Caco-2 (cell line): ENCODE measurements around the gene DNAAF5. TPM values are rescaled to one million over a fixed set of nuclear protein-coding genes. Genes with fewer than 3 reads are reported as not detected.
A peak's percentile ranks its signal among the peaks of the same experiment; 100 is the strongest.

Source experiments
- BruUV-seq: library from RNA; stranded (reverse); fragments of 400-500 nt; replicated peaks from 2 replicates; lab custom pipeline; 2021; lab: Mats Ljungman, UMichigan
- CTCF ChIA-PET: fragments of 300-600 bp; sonication (Branson Sonifier 250); formaldehyde crosslinking; loops from one replicate; lab custom pipeline; 2022; ENCODE audit warnings: antibody characterized with exemption; lab: Charles Lee
- POLR2A ChIA-PET: fragments of 300-600 bp; sonication (Branson Sonifier 250); formaldehyde crosslinking; loops from one replicate; lab custom pipeline; 2022; ENCODE audit warnings: antibody characterized with exemption; lab: Charles Lee
- DNase-seq, 2 experiments: peaks; one replicate each; pipeline versions ENCODE4 v3.0.0 to v3.0.0-alpha.2; 2020 to 2022
- H3K27me3 ChIP-seq: replicated peaks from 2 replicates; pipeline ENCODE4 v1.6.0; 2011; ENCODE audit warnings: low read length; ENCODE audit not compliant: control insufficient read depth, insufficient read depth
- H3K36me3 ChIP-seq: 2 replicates; pipeline ENCODE4 v1.5.1; 2011; ENCODE audit warnings: low read length; ENCODE audit not compliant: control insufficient read depth, insufficient read depth
- H3K4me1 ChIP-seq: fragments of 250-450 bp; sonication (Bioruptor Pico); 2 replicates; pipeline ENCODE4 v1.5.1; 2020; ENCODE audit warnings: mild to moderate bottlenecking
- H3K4me3 ChIP-seq: 2 replicates; pipeline ENCODE4 v1.5.1; 2011; ENCODE audit warnings: low read depth, mild to moderate bottlenecking, control low read depth, low read length
- H3K9me3 ChIP-seq: fragments of 250-450 bp; sonication (Bioruptor Pico); 2 replicates; pipeline ENCODE4 v1.5.1; 2020; ENCODE audit warnings: mild to moderate bottlenecking, moderate library complexity
- H3K27ac Mint-ChIP-seq: one replicate; pipeline ENCODE4 v1.8.0; 2022; ENCODE audit warnings: mixed read lengths; ENCODE audit not compliant: unreplicated experiment
- H3K27me3 Mint-ChIP-seq: one replicate; pipeline ENCODE4 v1.8.0; 2022; ENCODE audit warnings: mixed read lengths; ENCODE audit not compliant: insufficient read depth, unreplicated experiment
- H3K36me3 Mint-ChIP-seq: one replicate; pipeline ENCODE4 v1.8.0; 2022; ENCODE audit warnings: mild to moderate bottlenecking, mixed read lengths; ENCODE audit not compliant: insufficient read depth, unreplicated experiment
- H3K4me1 Mint-ChIP-seq: one replicate; pipeline ENCODE4 v1.8.0; 2022; ENCODE audit warnings: low read depth, mixed read lengths; ENCODE audit not compliant: unreplicated experiment
- H3K4me3 Mint-ChIP-seq: one replicate; pipeline ENCODE4 v1.8.0; 2022; ENCODE audit warnings: mild to moderate bottlenecking, moderate library complexity, mixed read lengths; ENCODE audit not compliant: unreplicated experiment
- H3K9me3 Mint-ChIP-seq: one replicate; pipeline ENCODE4 v1.8.0; 2022; ENCODE audit warnings: mixed read lengths; ENCODE audit not compliant: unreplicated experiment
- intact Hi-C: fragments of 100-400 bp; cut with micrococcal nuclease; formaldehyde crosslinking; loops from one replicate; pipeline ENCODE4 v1.10.0; 2022; ENCODE audit not compliant: unreplicated experiment
- total RNA-seq: library from RNA; stranded (reverse); gene quantifications from 2 replicates; pipeline ENCODE4 v1.2.3, GENCODE V29; 2022
- TF ChIP-seq, protein P1 (sequence below), 2 experiments: fragments of 200-600 bp in 1 of 2; IDR thresholded peaks; 1 replicate in 1 of 2; 2 replicates in 1 of 2; pipeline versions ENCODE4 v1.5.1 to v1.8.0; 2011 to 2022; ENCODE audit warnings: antibody characterized with exemption in 1 of 2, control low read depth in 1 of 2, inconsistent platforms in 1 of 2, low read depth in 1 of 2, low read length in 1 of 2, mild to moderate bottlenecking in 1 of 2, moderate library complexity in 1 of 2; ENCODE audit not compliant: insufficient read depth in 1 of 2, severe bottlenecking in 1 of 2, unreplicated experiment in 1 of 2

Gene DNAAF5
- total RNA-seq, 1 experiment from 2014 or later = 51.4 TPM

DNA sequence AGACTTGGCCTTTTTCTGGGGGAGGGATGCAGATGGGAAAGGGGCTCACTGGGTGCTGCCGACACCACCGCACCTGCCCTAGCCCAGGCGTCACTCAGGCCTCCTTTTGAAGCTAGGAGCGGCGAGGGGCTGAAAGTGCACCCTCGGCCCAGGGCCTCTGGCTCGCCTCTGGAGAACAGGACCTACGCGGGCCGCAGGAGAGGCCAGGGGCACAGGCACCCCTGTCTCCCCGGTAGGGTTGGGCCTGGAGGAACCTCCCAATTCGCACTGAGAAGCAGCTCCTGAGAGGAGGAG lies 47.1 kb downstream of the DNAAF5 start:
- Mint-ChIP-seq H3K4me1 (peaks cover 7% of the 10 kb centered on the region), H3K4me3 (no peak overlapping the region), H3K27me3 (no peaks in the 10 kb centered on the region), H3K9me3 (no peaks in the 10 kb centered on the region), H3K27ac (no peak overlapping the region), H3K36me3 (peaks cover 51% of the 10 kb centered on the region)
- ChIA-PET POLR2A (no interaction called here), CTCF (no interaction called here)
- BruUV-seq = no TSS peak
- intact Hi-C loops = no loop called here
- H3K27me3 ChIP-seq = no peaks in the 10 kb centered on the region; the same call in 1 of the 2 replicates
- TF ChIP-seq, protein P1, sequence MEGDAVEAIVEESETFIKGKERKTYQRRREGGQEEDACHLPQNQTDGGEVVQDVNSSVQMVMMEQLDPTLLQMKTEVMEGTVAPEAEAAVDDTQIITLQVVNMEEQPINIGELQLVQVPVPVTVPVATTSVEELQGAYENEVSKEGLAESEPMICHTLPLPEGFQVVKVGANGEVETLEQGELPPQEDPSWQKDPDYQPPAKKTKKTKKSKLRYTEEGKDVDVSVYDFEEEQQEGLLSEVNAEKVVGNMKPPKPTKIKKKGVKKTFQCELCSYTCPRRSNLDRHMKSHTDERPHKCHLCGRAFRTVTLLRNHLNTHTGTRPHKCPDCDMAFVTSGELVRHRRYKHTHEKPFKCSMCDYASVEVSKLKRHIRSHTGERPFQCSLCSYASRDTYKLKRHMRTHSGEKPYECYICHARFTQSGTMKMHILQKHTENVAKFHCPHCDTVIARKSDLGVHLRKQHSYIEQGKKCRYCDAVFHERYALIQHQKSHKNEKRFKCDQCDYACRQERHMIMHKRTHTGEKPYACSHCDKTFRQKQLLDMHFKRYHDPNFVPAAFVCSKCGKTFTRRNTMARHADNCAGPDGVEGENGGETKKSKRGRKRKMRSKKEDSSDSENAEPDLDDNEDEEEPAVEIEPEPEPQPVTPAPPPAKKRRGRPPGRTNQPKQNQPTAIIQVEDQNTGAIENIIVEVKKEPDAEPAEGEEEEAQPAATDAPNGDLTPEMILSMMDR (IDR thresholded peaks at IDR 0.05; ENCODE audit: insufficient read depth in 1 of 2, low read depth in 1 of 2, low read length in 1 of 2, severe bottlenecking in 1 of 2, unreplicated experiment in 1 of 2) = no peak
- H3K36me3 ChIP-seq = peaks cover 2% of the 10 kb centered on the region
- H3K4me1 ChIP-seq = peaks cover 24% of the 10 kb centered on the region
- no peak overlapping the region for H3K4me3 ChIP-seq
- no peaks in the 10 kb centered on the region for H3K9me3 ChIP-seq
- DNase-seq = no peak

DNA sequence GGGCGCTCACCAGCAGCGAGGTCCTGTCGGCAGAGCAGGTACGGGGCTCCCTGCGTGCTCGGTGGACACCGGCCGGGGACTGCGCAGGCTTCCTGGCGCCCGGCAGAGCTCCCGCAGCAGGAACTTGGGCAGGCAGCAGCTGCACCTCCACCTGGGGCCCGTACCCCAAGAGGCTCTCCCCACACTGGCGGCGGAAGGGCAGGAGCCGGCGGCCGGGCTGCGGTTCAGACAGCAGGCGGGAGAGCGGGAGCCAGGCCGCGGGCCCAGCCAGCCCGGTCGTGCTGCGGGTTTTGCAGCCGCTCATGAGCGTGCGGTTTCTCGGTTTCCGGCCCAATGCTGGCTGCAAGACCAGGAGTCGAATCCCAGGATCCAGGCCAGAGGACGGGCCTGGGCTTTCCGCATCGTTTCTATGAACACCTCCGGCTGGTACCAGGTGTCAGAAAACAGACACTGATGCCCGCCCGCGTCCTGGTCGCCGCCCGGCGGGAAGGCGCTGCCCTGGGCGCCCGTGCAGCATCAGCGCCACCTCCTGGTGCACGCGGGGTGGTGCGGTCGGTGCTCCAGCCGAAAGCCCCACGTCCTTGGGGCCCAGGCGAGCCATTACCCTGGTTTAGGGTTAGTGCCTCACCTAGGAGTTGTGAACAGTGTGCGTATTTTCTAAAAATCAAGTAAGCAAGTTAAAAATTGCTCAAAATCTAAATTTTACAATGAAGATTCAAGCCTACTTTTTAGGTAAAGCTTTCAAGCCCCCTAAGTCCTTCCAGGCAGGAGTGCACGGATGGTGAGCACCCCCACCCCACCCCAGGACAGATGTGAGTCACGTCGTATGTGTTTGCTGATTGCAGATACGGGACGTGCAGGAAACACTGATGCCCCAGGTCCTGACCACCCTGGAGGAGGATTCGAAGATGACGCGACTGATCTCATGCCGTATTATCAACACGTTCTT lies 47.9 kb downstream of the DNAAF5 start:
- H3K27me3 ChIP-seq = no peaks in the 10 kb centered on the region; the same call in 1 of the 2 replicates
- TF ChIP-seq, protein P1 (IDR thresholded peaks at IDR 0.05; ENCODE audit: insufficient read depth in 1 of 2, low read depth in 1 of 2, low read length in 1 of 2, severe bottlenecking in 1 of 2, unreplicated experiment in 1 of 2) = peak; percentile 65 to 91
- H3K9me3 ChIP-seq = no peaks in the 10 kb centered on the region
- peak in 1 of 2 experiments; percentile 70 for DNase-seq
- H3K36me3 ChIP-seq = peaks cover 3% of the 10 kb centered on the region
- no peaks in the 10 kb centered on the region for H3K9me3 Mint-ChIP-seq
- H3K36me3 Mint-ChIP-seq = peaks cover 55% of the 10 kb centered on the region
- no peak overlapping the region for H3K4me3 Mint-ChIP-seq
- POLR2A ChIA-PET = no interaction called here
- no peaks in the 10 kb centered on the region for H3K27me3 Mint-ChIP-seq
- BruUV-seq = no TSS peak
- H3K4me1 ChIP-seq = peaks cover 24% of the 10 kb centered on the region
- CTCF ChIA-PET = no interaction called here
- peaks cover 7% of the 10 kb centered on the region for H3K4me1 Mint-ChIP-seq
- intact Hi-C loops = loop anchor here (2.0 kb wide), 1 partner anchor 452 kb away; no protein-coding TSS in a partner anchor
- no peak overlapping the region for H3K4me3 ChIP-seq
- H3K27ac Mint-ChIP-seq = no peak overlapping the region

DNA sequence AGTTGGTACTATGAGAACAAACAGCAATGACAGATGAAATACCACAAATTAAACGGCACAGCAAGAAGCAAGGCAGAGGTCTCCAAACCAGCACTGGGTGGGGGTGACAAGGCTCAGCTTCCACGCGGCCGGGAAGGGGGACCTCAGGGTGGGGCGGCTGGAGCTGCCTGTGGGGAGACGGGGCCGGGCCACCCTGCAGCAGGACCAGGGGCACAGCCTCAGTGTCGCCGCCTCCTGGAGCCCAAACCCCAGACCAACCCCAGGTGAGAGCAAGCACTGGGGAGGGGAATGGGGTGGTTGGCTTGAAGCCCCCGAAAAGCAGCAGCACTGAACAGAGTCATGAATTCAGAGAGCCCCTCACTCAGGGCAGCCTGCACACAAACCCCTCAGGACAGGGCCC lies 49.9 kb downstream of the DNAAF5 start:
- TF ChIP-seq, protein P1 (IDR thresholded peaks at IDR 0.05; ENCODE audit: insufficient read depth in 1 of 2, low read depth in 1 of 2, low read length in 1 of 2, severe bottlenecking in 1 of 2, unreplicated experiment in 1 of 2) = no peak
- no peak overlapping the region for H3K27ac Mint-ChIP-seq
- Histone ChIP-seq H3K4me1 (peaks cover 6% of the 10 kb centered on the region), H3K36me3 (peaks cover 3% of the 10 kb centered on the region), H3K27me3 (no peaks in the 10 kb centered on the region; the same call in 1 of the 2 replicates), H3K9me3 (no peaks in the 10 kb centered on the region), H3K4me3 (no peak overlapping the region)
- H3K27me3 Mint-ChIP-seq = no peaks in the 10 kb centered on the region
- DNase-seq = no peak
- BruUV-seq = no TSS peak
- H3K4me3 Mint-ChIP-seq = no peak overlapping the region
- H3K4me1 Mint-ChIP-seq = no peaks in the 10 kb centered on the region
- CTCF ChIA-PET = no interaction called here
- H3K36me3 Mint-ChIP-seq = peaks cover 65% of the 10 kb centered on the region
- no peaks in the 10 kb centered on the region for H3K9me3 Mint-ChIP-seq
- intact Hi-C loops = no loop called here
- POLR2A ChIA-PET = no interaction called here
